Measurements from ENCODE around the gene ONECUT1.

GRCh38 chr15:52714968-52715367, 75.2 kb downstream of the ONECUT1 start:
- TF ChIP-seq POLR2A (IDR thresholded peaks at IDR 0.05) (no peak), CTCF (IDR thresholded peaks at IDR 0.05) (no peak)

Measured in esophagus squamous epithelium (tissue), 4 donors.